GM12892 (cell line): ENCODE data around the gene VWC2.

Experiments
- POLR2A ChIP-seq: IDR thresholded peaks from 2 replicates; pipeline ENCODE4 v1.6.1; 2011; ENCODE audit warnings: low read depth, low read length, control low read depth
- POLR2AphosphoS5 ChIP-seq: IDR thresholded peaks from 2 replicates; pipeline ENCODE4 v1.6.1; 2011; ENCODE audit warnings: low read depth, low read length, control low read depth
- TAF1 ChIP-seq: IDR thresholded peaks from 2 replicates; pipeline ENCODE4 v1.6.1; 2011; ENCODE audit warnings: low read depth, mild to moderate bottlenecking, control low read depth, low read length, borderline replicate concordance

- TF ChIP-seq POLR2A (no peak), POLR2AphosphoS5 (no peak), TAF1 (no peak)
These were observed 50.1 kb downstream of the VWC2 start for GRCh38 chr7:49823566-49823965.
